ENCODE data around the gene XPR1. TPM values are rescaled to one million over a fixed set of nuclear protein-coding genes. Genes with fewer than 3 reads are reported as not detected.
A peak's percentile ranks its signal among the peaks of the same experiment; 100 is the strongest.
"Not testable (repeated sequence)": the region's sequence is repeated elsewhere in the genome, so short reads cannot be mapped to it uniquely, and the experiment has no call there.

The XPR1 gene
- total and polyA plus RNA-seq, 8 donors: 0.92 to 27.0 (median 4.5) TPM

DNA sequence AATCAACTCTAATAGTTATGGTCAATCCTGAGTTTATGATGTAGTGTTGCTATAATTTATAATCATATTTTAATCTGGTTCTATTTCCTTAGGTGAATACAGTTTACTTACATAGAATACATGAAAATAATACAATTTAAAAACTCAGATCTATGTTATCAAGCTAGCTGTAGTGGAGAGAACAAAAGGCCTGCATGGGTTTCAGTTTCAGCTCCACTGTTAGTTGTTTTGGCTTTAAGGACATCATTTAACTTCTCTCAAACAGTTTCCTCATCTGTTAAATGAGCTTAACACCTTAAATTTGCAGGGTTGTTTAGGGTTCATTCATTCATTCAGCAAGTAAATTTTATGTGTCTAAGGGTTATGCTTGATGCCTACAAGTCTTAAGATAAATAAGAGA lies 182.4 kb downstream of the XPR1 start:
- Histone ChIP-seq H3K4me1 (peaks cover 0 to 6% (median 0%) of the 10 kb centered on the region in 4 donors), H3K9me3 (no peaks in the 10 kb centered on the region), H3K27me3 (no peaks in the 10 kb centered on the region), H3K4me3 (no peak overlapping the region), H3K36me3 (peaks cover 0 to 24% (median 13%) of the 10 kb centered on the region in 4 donors), H3K27ac (no peak overlapping the region)
- TF ChIP-seq, protein P1, sequence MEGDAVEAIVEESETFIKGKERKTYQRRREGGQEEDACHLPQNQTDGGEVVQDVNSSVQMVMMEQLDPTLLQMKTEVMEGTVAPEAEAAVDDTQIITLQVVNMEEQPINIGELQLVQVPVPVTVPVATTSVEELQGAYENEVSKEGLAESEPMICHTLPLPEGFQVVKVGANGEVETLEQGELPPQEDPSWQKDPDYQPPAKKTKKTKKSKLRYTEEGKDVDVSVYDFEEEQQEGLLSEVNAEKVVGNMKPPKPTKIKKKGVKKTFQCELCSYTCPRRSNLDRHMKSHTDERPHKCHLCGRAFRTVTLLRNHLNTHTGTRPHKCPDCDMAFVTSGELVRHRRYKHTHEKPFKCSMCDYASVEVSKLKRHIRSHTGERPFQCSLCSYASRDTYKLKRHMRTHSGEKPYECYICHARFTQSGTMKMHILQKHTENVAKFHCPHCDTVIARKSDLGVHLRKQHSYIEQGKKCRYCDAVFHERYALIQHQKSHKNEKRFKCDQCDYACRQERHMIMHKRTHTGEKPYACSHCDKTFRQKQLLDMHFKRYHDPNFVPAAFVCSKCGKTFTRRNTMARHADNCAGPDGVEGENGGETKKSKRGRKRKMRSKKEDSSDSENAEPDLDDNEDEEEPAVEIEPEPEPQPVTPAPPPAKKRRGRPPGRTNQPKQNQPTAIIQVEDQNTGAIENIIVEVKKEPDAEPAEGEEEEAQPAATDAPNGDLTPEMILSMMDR (IDR thresholded peaks at IDR 0.05): no peak
- TF ChIP-seq EP300 (IDR thresholded peaks at IDR 0.05): no peak
- no peak for TF ChIP-seq POLR2AphosphoS5 (IDR thresholded peaks at IDR 0.05)
- no peak for TF ChIP-seq POLR2A (IDR thresholded peaks at IDR 0.05)
- intact Hi-C loops (cut with DNase I; ENCODE audit: low total_unique reads): no loop called here
- no peak for DNase-seq

DNA sequence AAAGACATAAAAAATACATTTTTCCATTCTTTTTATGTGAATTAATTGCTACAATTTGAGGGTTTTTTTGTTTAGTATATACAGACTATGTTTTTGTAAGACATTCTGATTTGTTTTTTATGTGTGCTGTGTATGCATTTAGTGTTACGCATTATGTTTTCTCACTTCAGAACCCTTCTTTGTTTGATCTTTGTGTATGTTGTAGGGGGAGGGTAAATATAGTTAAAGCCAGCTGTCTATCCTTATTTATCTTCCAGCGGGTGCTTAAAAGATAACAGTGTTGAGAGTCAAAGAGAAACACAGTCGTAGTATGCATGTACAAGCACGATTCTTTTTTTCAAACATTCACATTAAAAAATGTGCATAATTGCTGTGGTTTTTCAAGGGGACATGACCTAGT lies 183.4 kb downstream of the XPR1 start:
- intact Hi-C loops (cut with DNase I; ENCODE audit: low total_unique reads): no loop called here

DNA sequence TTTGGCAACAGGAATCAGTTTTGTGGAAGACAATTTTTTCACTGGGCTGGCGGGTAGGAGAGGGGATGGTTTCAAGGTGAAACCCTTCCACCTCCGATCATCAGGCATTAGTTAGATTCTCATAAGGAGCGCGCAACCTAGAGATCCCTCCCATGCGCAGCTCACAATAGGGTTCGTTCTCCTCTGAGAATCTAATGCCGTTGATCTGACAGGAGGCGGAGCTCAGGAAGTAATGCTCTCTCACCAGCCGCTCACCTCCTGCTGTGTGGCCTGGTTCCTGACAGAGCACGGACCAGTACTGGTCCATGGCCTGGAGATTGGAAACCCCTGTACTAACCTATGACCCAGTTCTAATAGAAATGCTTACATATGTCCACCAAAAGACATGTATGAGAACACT lies 184.3 kb downstream of the XPR1 start:
- 91 to 96% (median 95%) methylated on average over 10 of the region's 10 CpGs for WGBS, 5 donors
- Histone ChIP-seq H3K36me3 (peaks cover 0 to 21% (median 13%) of the 10 kb centered on the region in 4 donors), H3K27ac (no peak overlapping the region), H3K4me3 (no peak overlapping the region), H3K27me3 (no peaks in the 10 kb centered on the region), H3K9me3 (peaks cover 0 to 4% (median 0%) of the 10 kb centered on the region in 4 donors), H3K4me1 (peaks cover 0 to 6% (median 0%) of the 10 kb centered on the region in 4 donors)
- intact Hi-C loops (cut with DNase I; ENCODE audit: low total_unique reads): no loop called here
- DNase-seq: no peak
- no peak for TF ChIP-seq POLR2AphosphoS5 (IDR thresholded peaks at IDR 0.05)
- no peak for TF ChIP-seq POLR2A (IDR thresholded peaks at IDR 0.05)
- TF ChIP-seq, protein P1 (IDR thresholded peaks at IDR 0.05): no peak
- no peak for TF ChIP-seq EP300 (IDR thresholded peaks at IDR 0.05)

More for the DNA sequence above, 183.4 kb downstream of the XPR1 start:
- peak in 1 of 2 donors; percentile 10 for DNase-seq
- 25 to 50% (median 38%) methylated on average over 4 of the region's 4 CpGs for WGBS, 5 donors
- Histone ChIP-seq H3K36me3 (peaks cover 0 to 24% (median 13%) of the 10 kb centered on the region in 4 donors), H3K27me3 (no peaks in the 10 kb centered on the region), H3K9me3 (no peaks in the 10 kb centered on the region), H3K27ac (no peak overlapping the region), H3K4me3 (no peak overlapping the region), H3K4me1 (peaks cover 0 to 6% (median 0%) of the 10 kb centered on the region in 4 donors)
- TF ChIP-seq, protein P1 (IDR thresholded peaks at IDR 0.05): no peak
- TF ChIP-seq POLR2AphosphoS5 (IDR thresholded peaks at IDR 0.05): no peak
- TF ChIP-seq POLR2A (IDR thresholded peaks at IDR 0.05): no peak
- TF ChIP-seq EP300 (IDR thresholded peaks at IDR 0.05): no peak

DNA sequence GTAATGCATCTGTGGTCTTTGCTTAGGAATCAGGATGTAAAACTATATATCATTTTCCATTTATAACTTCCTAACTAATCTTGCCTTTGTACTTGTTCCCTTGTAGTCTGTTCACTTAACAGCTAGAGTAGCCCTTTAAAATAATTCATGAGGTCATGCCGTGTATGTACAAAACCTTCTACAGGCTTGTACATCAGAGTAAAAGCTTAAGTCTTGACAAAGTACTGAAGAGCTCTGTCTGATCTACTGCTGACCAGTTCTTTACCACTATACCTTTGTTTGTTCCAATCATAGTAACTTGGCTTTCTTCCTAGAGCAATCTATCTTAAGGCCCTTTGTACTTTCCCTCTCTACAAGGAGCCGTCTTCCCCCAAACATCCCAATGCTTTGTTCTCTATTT lies 190.1 kb downstream of the XPR1 start:
- no peak for TF ChIP-seq EP300 (IDR thresholded peaks at IDR 0.05)
- no peak for TF ChIP-seq POLR2AphosphoS5 (IDR thresholded peaks at IDR 0.05)
- TF ChIP-seq, protein P1 (IDR thresholded peaks at IDR 0.05): no peak
- TF ChIP-seq POLR2A (IDR thresholded peaks at IDR 0.05): no peak
- Histone ChIP-seq H3K4me3 (no peak overlapping the region), H3K4me1 (no peaks in the 10 kb centered on the region), H3K27ac (no peak overlapping the region), H3K36me3 (peaks cover 0 to 20% (median 6%) of the 10 kb centered on the region in 4 donors), H3K9me3 (peaks cover 0 to 6% (median 0%) of the 10 kb centered on the region in 4 donors), H3K27me3 (no peaks in the 10 kb centered on the region)
- intact Hi-C loops (cut with DNase I; ENCODE audit: low total_unique reads): no loop called here
- 80 to 93% (median 86%) methylated on average over 2 of the region's 2 CpGs for WGBS, 5 donors
- no peak for DNase-seq

DNA sequence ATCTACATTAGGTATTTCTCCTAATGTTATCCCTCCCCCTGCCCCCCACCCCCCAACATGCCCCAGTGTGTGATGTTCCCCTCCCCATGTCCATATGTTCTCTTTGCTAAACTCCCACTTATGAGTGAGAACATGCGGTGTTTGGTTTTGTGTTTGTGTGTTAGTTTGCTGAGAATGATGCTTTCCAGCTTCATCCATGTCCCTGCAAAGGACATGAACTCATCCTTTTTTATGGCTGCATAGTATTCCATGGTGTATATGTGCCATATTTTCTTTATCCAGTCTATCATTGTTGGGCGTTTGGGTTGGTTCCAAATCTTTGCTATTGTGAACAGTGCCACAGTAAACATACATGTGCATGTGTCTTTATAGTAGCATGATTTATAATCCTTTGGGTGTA lies 199.7 kb downstream of the XPR1 start:
- intact Hi-C loops (cut with DNase I; ENCODE audit: low total_unique reads); H3K27ac ChIP-seq; H3K4me3 ChIP-seq; H3K4me1 ChIP-seq; DNase-seq; H3K27me3 ChIP-seq: not testable (repeated sequence)
- 86 to 100% (median 97%) methylated on average over 2 of the region's 2 CpGs for WGBS, 5 donors
- Histone ChIP-seq H3K9me3 (peaks cover 0 to 26% (median 17%) of the 10 kb centered on the region in 4 donors), H3K36me3 (peaks cover 0 to 52% (median 15%) of the 10 kb centered on the region in 4 donors)

DNA sequence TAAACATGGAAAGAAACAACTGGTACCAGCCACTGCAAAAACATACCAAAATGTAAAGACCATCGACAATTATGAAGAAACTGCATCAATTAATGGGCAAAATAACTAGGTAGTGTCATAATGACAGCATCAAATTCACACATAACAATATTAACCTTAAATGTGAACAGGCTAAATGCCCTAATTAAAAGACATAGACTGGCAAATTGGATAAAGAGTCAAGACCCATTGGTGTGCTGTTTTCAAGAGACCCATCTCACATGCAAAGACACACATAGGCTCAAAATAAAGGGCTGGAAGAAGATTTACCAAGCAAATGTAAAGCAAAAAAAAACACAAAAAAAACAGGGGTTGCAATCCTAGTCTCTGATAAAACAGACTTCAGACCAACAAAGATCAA lies 201.4 kb downstream of the XPR1 start:
- H3K27me3 ChIP-seq; H3K27ac ChIP-seq; DNase-seq; H3K4me1 ChIP-seq; H3K4me3 ChIP-seq; intact Hi-C loops (cut with DNase I; ENCODE audit: low total_unique reads): not testable (repeated sequence)
- H3K9me3 ChIP-seq: peaks cover 0 to 26% (median 17%) of the 10 kb centered on the region in 4 donors
- peaks cover 0 to 51% (median 19%) of the 10 kb centered on the region in 4 donors for H3K36me3 ChIP-seq
- WGBS, 5 donors: 93 to 100% (median 97%) methylated on average over 1 of the region's 1 CpG
